ENCODE measurements around the gene GSX1. TPM values are rescaled to one million over a fixed set of nuclear protein-coding genes. Genes with fewer than 3 reads are reported as not detected.
A peak's percentile ranks its signal among the peaks of the same experiment; 100 is the strongest.
"Not testable (repeated sequence)": the region's sequence is repeated elsewhere in the genome, so short reads cannot be mapped to it uniquely, and the experiment has no call there.

The GSX1 gene
- total RNA-seq, 1 donor from 2014 or later: not detected

DNA sequence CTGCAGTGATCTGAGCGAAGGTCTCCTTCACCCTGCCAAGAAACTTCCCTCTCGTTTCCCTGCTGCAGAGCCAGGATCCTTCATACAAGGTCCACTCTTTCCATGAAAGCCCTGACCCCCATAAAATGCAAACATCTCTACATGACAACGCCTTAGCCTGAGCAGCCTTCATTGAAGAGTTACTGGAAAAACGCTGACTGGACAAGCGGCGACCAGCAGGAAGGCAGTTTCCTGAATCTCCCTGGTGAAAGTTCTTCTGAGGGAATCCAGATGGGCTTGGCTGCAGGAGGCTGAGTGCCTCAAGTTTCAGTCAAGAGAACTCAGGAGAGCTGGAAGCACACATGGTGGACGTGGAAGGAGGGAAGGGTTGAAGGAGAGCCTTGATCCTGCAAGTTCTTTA, 17.7 kb downstream of the GSX1 start:
- H3K27me3 ChIP-seq (ENCODE audit: control insufficient read depth, insufficient read depth, low read length): no peaks in the 10 kb centered on the region
- H3K4me3 ChIP-seq (ENCODE audit: low read depth, low read length): no peak overlapping the region
- FAIRE-seq: no peak

DNA sequence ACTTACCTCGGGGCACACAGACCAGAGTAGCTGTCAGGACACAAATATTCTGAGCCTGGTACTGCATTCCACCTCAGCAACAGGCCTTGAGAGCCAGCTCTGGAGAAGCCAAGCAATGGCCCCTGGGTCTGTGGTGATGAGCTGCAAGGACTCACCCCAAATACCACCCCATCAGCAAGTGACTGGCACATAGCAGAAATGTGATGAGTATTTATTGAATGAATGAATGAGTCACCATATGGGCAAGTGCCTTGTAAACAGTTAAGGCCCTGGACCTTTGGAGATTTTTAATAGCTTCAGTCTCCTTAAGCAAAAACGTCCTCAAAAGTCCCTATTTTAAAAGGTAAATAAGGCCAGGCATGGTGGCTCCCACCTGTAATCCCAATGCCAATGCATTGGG, 18.2 kb downstream of the GSX1 start:
- FAIRE-seq: no peak
- TF ChIP-seq, protein P1, sequence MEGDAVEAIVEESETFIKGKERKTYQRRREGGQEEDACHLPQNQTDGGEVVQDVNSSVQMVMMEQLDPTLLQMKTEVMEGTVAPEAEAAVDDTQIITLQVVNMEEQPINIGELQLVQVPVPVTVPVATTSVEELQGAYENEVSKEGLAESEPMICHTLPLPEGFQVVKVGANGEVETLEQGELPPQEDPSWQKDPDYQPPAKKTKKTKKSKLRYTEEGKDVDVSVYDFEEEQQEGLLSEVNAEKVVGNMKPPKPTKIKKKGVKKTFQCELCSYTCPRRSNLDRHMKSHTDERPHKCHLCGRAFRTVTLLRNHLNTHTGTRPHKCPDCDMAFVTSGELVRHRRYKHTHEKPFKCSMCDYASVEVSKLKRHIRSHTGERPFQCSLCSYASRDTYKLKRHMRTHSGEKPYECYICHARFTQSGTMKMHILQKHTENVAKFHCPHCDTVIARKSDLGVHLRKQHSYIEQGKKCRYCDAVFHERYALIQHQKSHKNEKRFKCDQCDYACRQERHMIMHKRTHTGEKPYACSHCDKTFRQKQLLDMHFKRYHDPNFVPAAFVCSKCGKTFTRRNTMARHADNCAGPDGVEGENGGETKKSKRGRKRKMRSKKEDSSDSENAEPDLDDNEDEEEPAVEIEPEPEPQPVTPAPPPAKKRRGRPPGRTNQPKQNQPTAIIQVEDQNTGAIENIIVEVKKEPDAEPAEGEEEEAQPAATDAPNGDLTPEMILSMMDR (IDR thresholded peaks at IDR 0.05; ENCODE audit: insufficient read depth, low read length, severe bottlenecking): no peak
- peak; percentile 36 for DNase-seq (ENCODE audit: low read depth)
- no peaks in the 10 kb centered on the region for H3K27me3 ChIP-seq (ENCODE audit: control insufficient read depth, insufficient read depth, low read length)
- no peaks in the 10 kb centered on the region for H3K36me3 ChIP-seq (ENCODE audit: control insufficient read depth, insufficient read depth, low read length)
- H3K4me3 ChIP-seq (ENCODE audit: low read depth, low read length): no peak overlapping the region

More for the DNA sequence above, 17.7 kb downstream of the GSX1 start:
- TF ChIP-seq, protein P1 (IDR thresholded peaks at IDR 0.05; ENCODE audit: insufficient read depth, low read length, severe bottlenecking): no peak
- no peaks in the 10 kb centered on the region for H3K36me3 ChIP-seq (ENCODE audit: control insufficient read depth, insufficient read depth, low read length)
- DNase-seq (ENCODE audit: low read depth): no peak

DNA sequence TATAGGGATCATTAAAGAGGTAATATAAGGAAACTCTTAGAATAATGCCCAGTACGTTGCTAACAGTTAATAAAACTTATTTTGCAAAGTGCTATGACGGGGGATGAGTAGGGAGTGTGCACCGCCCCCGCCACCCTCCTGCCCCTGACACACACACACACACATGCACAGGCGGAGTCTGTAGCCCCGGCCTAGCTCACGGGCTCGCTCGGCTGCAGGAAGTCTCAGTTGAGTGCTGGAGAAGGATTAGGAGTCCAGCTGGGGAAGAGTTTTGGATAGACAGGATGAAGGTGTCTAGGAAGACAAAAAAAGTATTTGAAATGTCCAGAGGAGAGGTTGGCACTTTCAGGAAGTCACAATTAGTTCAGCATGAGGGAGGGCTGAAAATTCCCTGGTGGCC, 21.5 kb downstream of the GSX1 start:
- DNase-seq (ENCODE audit: low read depth): no peak
- Histone ChIP-seq H3K36me3 (ENCODE audit: control insufficient read depth, insufficient read depth, low read length) (no peaks in the 10 kb centered on the region), H3K27me3 (ENCODE audit: control insufficient read depth, insufficient read depth, low read length) (peaks cover 2% of the 10 kb centered on the region), H3K4me3 (ENCODE audit: low read depth, low read length) (no peak overlapping the region)
- TF ChIP-seq, protein P1 (IDR thresholded peaks at IDR 0.05; ENCODE audit: insufficient read depth, low read length, severe bottlenecking): no peak
- FAIRE-seq: no peak

DNA sequence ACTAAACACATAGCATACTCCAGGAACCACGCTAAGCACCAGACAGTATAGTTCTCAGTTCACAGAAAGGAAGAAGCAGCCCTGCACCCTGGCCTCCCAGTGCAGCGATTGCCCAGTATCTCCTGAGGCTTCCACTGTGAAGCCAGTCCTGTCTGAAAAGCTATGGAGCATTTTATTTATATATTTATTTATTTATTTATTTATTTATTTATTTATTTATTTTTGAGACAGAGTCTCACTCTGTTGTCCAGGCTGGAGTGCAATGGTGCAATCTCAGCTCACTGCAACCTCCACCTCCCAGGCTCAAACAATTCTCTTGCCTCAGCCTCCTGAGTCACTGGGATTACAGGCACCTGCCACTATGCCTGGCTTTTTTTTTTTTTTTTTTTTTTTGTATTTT, 25.5 kb downstream of the GSX1 start:
- not testable (repeated sequence) for DNase-seq (ENCODE audit: low read depth); H3K36me3 ChIP-seq (ENCODE audit: control insufficient read depth, insufficient read depth, low read length); H3K4me3 ChIP-seq (ENCODE audit: low read depth, low read length); FAIRE-seq
- peaks cover 18% of the 10 kb centered on the region for H3K27me3 ChIP-seq (ENCODE audit: control insufficient read depth, insufficient read depth, low read length)

DNA sequence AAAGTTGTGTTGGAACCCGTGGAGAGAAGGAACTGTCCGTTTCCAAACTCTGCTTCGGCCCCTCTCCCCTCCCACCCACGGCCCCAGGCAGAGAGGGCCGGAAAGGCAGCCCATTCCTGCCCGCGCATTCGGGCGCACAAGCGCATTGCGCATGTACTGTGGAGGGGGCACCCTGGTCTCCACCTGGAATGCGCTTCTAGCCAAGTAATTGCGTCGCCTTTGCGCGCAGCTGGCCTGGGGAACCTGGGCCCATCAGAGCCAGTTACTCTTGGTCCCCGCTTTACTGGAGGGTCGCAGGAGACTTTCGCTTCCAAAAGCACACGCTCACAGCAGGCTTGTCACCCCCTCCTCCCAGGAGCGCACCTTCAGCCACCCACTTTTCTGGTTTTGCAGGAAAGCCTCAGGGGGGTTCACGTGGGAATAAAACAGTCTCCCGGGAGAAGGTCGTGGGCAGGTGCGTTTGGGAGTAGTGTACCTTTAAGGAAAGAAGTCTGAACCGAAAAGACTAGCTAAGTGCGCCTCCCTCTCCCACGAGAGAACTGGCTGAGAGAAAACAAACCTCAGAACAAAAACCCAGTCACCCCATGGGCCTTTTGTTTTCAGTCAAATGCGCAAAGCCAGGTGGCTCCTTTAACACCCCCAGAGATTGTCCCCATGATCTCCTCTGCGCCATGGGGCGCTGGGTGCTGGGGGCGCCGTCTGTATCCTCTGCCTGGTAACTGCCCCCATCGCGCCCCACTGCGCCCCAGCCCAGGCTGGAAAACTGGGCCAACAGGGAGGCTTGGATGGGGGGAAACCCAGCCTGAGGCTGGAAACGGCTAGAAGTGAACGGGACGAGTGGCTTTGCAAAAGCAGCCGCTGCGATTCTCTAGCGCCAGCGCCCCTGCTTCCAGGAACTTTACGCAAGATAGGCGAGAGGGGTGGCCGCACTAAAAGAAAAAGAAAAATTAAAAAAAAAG, 28.5 kb downstream of the GSX1 start:
- TF ChIP-seq, protein P1 (IDR thresholded peaks at IDR 0.05; ENCODE audit: insufficient read depth, low read length, severe bottlenecking): no peak
- Histone ChIP-seq H3K27me3 (ENCODE audit: control insufficient read depth, insufficient read depth, low read length) (peaks cover 36% of the 10 kb centered on the region), H3K4me3 (ENCODE audit: low read depth, low read length) (no peak overlapping the region), H3K36me3 (ENCODE audit: control insufficient read depth, insufficient read depth, low read length) (no peaks in the 10 kb centered on the region)
- DNase-seq (ENCODE audit: low read depth): no peak
- no peak for FAIRE-seq

DNA sequence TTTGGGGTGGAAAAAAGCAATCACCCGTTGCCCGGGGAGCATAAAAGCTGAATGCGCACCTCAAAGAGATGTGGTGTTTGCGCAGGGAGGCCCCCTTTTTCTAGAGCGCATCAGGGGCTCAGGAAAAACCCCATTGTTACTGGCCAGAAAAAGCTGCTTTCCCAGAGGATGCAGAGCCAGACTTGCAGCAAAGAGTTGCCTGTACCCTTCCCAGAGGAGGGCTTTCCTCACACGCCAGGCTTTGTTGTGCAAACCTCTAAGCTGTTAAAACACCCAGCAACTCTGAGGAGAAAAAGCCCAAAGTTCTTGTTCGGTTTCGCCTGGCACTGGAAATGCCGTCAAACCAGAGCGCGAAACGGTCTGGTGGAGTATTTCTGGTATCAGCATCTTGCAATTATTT, 29.3 kb downstream of the GSX1 start:
- no peak for DNase-seq (ENCODE audit: low read depth)
- no peak for FAIRE-seq
- H3K4me3 ChIP-seq (ENCODE audit: low read depth, low read length): no peak overlapping the region
- TF ChIP-seq, protein P1 (IDR thresholded peaks at IDR 0.05; ENCODE audit: insufficient read depth, low read length, severe bottlenecking): no peak
- no peaks in the 10 kb centered on the region for H3K36me3 ChIP-seq (ENCODE audit: control insufficient read depth, insufficient read depth, low read length)
- peaks cover 36% of the 10 kb centered on the region for H3K27me3 ChIP-seq (ENCODE audit: control insufficient read depth, insufficient read depth, low read length)
